ENCODE results near the gene LMOD2. TPM values are rescaled to one million over a fixed set of nuclear protein-coding genes. Genes with fewer than 3 reads are reported as not detected.

The LMOD2 gene
- total RNA-seq, 1 donor from 2014 or later, result not detected

GRCh38 chr7:123658023-123658422 lies 2.4 kb downstream of the LMOD2 start:
- no peak for TF ChIP-seq CTCF (conservative IDR thresholded peaks at IDR 0.05)
- Mint-ChIP-seq H3K9me3 (no peaks in the 10 kb centered on the region), H3K36me3 (ENCODE audit: low read depth) (no peaks in the 10 kb centered on the region), H3K27ac (ENCODE audit: unreplicated experiment) (no peak overlapping the region), H3K27me3 (ENCODE audit: low read depth) (no peaks in the 10 kb centered on the region), H3K4me1 (peaks cover 30% of the 10 kb centered on the region), H3K4me3 (no peak overlapping the region)
- DNase-seq (ENCODE audit: low read depth, low spot score), result no peak

GRCh38 chr7:123660514-123661354 lies 5.1 kb downstream of the LMOD2 start:
- no peak for TF ChIP-seq CTCF (conservative IDR thresholded peaks at IDR 0.05)
- no peaks in the 10 kb centered on the region for H3K36me3 Mint-ChIP-seq (ENCODE audit: low read depth)
- no peaks in the 10 kb centered on the region for H3K27me3 Mint-ChIP-seq (ENCODE audit: low read depth)
- H3K27ac Mint-ChIP-seq (ENCODE audit: unreplicated experiment), result peak overlapping the region; percentile 91
- DNase-seq (ENCODE audit: low read depth, low spot score), result no peak
- no peak overlapping the region for H3K4me3 Mint-ChIP-seq
- no peaks in the 10 kb centered on the region for H3K9me3 Mint-ChIP-seq
- H3K4me1 Mint-ChIP-seq, result peaks cover 31% of the 10 kb centered on the region

GRCh38 chr7:123661765-123662164 lies 6.1 kb downstream of the LMOD2 start:
- H3K4me1 Mint-ChIP-seq, result peaks cover 31% of the 10 kb centered on the region
- no peak overlapping the region for H3K4me3 Mint-ChIP-seq
- TF ChIP-seq CTCF (conservative IDR thresholded peaks at IDR 0.05), result no peak
- no peaks in the 10 kb centered on the region for H3K27me3 Mint-ChIP-seq (ENCODE audit: low read depth)
- H3K27ac Mint-ChIP-seq (ENCODE audit: unreplicated experiment), result no peak overlapping the region
- no peak for DNase-seq (ENCODE audit: low read depth, low spot score)
- no peaks in the 10 kb centered on the region for H3K9me3 Mint-ChIP-seq
- H3K36me3 Mint-ChIP-seq (ENCODE audit: low read depth), result no peaks in the 10 kb centered on the region

- no peak overlapping the region for H3K4me3 Mint-ChIP-seq
- no peak overlapping the region for H3K27ac Mint-ChIP-seq (ENCODE audit: unreplicated experiment)
- peaks cover 31% of the 10 kb centered on the region for H3K4me1 Mint-ChIP-seq
- no peaks in the 10 kb centered on the region for H3K36me3 Mint-ChIP-seq (ENCODE audit: low read depth)
- no peak for TF ChIP-seq CTCF (conservative IDR thresholded peaks at IDR 0.05)
- DNase-seq (ENCODE audit: low read depth, low spot score), result no peak
- no peaks in the 10 kb centered on the region for H3K27me3 Mint-ChIP-seq (ENCODE audit: low read depth)
- no peaks in the 10 kb centered on the region for H3K9me3 Mint-ChIP-seq
These were observed 6.6 kb downstream of the LMOD2 start for GRCh38 chr7:123662293-123662692.

GRCh38 chr7:123662755-123663154 lies 7.1 kb downstream of the LMOD2 start:
- H3K36me3 Mint-ChIP-seq (ENCODE audit: low read depth), result no peaks in the 10 kb centered on the region
- no peaks in the 10 kb centered on the region for H3K9me3 Mint-ChIP-seq
- no peak for DNase-seq (ENCODE audit: low read depth, low spot score)
- peaks cover 31% of the 10 kb centered on the region for H3K4me1 Mint-ChIP-seq
- no peak overlapping the region for H3K27ac Mint-ChIP-seq (ENCODE audit: unreplicated experiment)
- H3K27me3 Mint-ChIP-seq (ENCODE audit: low read depth), result no peaks in the 10 kb centered on the region
- no peak for TF ChIP-seq CTCF (conservative IDR thresholded peaks at IDR 0.05)
- H3K4me3 Mint-ChIP-seq, result no peak overlapping the region
